HG03354 (cell line): ENCODE results near the gene CYS1.
A peak's percentile ranks its signal among the peaks of the same experiment; 100 is the strongest.
"Not testable (repeated sequence)": the region's sequence is repeated elsewhere in the genome, so short reads cannot be mapped to it uniquely, and the experiment has no call there.

Experiments
- ATAC-seq: cut with Tn5 transposase; IDR thresholded peaks from one replicate; pipeline ENCODE4 v1.9.1; 2021; ENCODE audit warnings: mild to moderate bottlenecking; ENCODE audit not compliant: unreplicated experiment, poor library complexity, severe bottlenecking

Gene CYS1

DNA sequence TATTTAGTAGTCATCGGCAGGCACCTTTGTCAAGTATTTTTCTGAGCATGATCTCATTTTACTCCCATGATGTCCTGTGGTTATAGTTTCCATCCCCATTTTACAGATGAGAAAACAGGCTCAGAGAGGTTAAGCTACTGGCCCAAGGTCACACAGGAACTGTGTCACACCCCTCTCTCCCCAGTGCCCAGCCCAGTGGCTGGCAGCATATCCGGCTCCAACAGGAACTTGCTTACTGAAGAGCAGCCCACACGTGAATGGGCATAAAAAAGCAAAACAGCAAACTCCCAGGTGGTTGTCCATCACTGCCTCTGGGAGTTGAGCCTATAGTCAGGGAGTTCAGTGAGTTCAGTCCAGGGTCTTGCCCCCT is 45.2 kb downstream of the CYS1 start:
- no peak for ATAC-seq

DNA sequence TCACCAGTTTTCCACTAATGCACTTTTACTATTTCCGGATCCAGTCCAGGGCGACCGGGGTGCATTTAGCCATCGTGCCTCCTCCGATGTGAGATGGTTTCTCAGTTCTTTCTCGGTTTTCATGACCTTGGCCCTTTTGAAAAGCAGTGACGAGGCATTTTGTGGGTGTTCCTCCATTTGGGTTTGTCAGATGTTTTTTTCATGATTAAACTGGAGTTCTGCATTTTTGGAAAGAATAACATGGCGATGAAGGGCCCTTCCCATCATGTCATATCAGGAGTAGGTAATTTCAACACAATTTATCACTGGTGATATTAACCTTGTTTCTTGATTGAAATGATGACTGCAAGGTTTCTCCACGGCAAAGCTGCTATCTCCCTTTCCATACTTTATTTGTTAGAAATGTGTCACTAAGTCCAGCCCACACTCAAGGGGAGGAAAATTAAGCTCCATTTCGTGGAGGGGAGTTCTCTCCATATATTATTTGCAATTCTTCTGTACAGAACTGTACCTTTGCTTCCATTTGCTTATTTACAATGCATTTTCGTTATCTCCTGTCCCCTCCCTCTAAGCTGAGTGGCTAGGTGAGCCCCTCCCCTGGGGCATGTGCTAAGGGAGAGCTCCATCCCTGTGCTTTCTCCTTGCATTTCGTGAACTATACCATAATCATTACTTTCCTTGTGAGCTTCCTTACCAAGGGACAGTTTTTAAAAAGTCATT is 45.7 kb downstream of the CYS1 start:
- ATAC-seq: no peak

- ATAC-seq: no peak
These were observed 46.8 kb downstream of the CYS1 start for GRCh38 chr2:10033251-10034006.

DNA sequence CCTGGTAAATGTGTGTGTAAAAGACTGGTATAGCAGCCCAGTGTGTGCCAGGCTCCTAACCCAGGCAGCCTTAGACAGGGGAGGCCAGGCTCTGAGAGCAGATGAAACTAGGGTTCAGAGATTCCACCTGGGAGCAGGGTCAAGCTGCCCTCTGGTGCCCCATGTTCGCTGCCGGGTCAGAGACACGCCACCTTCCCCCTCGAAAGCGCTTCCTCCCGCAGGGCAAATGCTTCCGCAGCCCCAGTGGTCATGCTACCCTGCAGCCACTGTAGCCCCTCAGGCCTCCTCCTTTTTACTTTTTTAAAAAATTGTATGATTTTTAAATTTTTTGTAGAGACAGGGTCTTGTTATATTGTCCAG is 47.5 kb downstream of the CYS1 start:
- no peak for ATAC-seq

DNA sequence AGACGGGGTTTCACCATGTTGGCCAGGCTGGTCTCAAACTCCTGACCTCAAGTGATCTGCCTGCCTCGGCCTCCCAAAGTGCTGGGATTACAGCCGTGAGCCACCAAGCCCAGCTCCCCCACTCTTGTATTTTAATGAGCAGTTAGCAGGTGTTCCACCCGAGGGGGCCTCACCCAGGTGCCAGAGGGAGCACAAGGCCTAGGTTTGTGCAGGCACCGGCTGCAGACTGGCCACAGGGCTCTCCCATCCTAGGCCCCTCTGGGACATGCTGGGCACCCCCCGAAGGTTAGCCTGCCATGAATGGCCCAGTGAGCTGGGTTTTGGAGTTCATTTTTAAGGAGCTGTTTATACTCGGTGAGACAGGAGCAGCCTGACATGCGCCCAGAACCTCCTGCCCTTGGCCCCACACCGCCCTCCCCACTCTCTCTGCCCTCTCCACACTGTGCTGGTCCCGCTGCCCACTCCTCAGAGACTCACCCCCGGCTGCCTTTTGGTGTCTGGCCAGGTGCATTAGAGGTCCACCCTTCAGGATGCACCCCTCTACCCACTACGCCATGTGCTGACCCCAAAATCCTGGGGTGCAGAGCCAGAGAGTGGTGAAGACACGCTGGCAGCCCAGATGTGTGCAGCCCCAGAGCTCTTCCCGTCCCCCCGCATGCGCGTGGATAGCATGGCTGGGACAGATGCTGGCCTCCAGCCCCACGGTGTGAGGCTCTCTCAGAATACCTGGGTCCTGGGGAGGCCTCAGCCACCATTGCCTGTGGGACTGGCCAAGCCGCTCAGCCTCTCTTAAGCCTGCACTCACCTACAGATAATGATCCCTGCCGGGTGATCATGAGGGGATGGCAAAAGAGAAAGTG is 48.1 kb downstream of the CYS1 start:
- ATAC-seq: no peak

DNA sequence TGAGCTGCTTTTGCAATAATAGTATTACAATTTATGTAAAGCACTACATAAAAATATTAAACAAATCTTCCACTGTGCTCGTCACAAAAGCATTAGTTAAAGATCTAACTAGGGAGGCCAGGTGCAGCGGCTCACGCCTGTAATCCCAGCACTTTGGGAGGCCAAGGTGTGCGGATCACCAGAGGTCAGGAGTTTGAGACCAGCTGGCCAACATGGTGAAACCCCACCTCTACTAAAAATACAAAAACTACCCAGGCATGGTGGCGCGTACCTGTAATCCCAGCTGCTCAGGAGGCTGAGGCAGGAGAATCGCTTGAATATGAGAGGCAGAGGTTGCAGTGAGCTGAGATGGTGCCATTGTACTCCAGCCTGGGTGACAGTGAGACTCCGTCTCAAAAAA is 49.4 kb downstream of the CYS1 start:
- ATAC-seq: not testable (repeated sequence)

GRCh38 chr2:10030311-10030736 is 49.9 kb downstream of the CYS1 start:
- ATAC-seq: no peak

DNA sequence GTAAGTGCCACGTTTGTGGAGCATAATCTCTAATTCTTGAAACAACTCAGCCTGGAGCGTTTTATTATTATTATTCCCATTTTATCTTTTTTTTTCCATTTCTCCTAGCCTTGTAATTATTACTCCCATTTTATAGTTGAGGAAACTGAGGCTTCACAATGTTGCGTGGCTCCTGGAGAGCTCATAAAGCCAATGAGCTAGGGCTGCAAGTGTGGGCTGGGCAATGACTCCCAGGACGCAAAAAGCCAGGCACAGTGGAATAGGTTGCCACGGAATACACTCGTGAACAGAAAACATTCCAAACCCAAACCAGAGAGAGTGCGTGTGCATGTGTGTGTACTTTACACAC is 50.4 kb downstream of the CYS1 start:
- ATAC-seq: no peak

DNA sequence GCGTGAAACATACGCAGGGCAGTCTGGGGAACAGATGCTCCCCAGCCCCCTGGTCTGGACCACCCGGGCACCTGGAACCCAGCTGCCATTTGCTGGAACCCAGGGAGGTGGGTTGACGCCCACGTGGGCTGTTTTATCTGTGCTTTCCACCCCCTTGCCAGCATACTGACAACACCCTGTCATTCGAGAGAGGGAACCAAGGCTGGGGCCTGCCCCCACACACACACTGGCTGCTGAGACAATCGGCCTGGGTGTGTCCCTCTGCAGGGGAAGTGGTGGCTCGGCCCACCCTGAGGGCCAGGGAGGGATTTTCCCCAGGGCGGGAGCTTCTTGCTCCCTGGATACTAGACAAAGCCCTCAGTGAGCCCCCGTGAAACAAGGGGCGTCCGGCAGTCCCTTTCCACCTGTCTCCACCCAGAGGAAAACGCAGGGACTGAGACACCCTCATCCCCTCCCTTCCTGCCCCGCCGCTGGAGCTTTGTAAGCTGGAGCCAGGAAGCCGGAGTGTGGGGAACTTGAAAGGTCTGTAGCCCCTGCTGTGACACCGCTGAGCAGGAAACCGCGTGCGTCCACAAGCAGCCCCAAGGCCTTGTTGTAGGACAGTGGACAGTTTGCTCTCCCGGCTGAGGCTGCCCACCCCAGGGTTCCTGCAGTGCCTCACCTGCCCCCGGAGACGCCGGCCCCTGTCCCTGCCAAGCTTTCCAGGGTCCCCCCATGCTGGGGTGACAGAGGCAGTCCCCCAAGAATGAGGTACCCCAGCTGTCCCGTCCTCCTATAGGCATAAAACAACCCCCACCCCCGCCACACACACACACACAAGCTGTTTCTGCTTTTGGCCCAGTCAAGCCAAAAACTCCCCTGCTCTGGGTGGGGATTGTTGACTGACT is 51.0 kb downstream of the CYS1 start:
- ATAC-seq: peak; percentile 78

DNA sequence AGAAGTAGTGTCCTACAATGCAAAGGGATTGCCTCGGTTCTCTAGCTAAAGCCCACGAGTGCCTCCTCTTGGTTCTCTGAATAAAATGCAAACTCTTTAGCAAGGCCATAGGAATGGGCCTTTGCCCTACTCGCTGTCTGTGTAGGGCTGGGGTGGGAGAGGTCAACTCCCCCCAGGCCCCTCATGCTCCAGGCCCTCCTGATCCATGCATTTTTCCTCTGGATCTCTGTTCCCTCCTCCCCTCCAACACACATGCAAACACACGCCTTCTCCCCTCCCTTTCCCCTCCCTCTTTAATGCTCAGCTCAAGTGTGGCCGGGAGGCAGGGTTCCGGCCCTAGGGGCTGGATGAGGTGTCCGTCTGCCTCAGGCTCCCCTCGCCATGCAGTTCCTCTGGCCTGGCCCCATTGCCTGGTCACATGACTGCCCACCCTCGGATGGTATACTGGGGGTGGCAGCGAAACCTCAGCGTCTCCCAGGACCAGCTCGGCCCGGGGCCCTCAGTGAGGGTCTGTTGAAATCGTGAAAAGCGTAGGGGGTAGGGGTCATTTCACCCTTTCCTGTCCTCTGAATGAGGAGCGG is 51.7 kb downstream of the CYS1 start:
- no peak for ATAC-seq

- no peak for ATAC-seq
These were observed 52.4 kb downstream of the CYS1 start for GRCh38 chr2:10027660-10028330.

DNA sequence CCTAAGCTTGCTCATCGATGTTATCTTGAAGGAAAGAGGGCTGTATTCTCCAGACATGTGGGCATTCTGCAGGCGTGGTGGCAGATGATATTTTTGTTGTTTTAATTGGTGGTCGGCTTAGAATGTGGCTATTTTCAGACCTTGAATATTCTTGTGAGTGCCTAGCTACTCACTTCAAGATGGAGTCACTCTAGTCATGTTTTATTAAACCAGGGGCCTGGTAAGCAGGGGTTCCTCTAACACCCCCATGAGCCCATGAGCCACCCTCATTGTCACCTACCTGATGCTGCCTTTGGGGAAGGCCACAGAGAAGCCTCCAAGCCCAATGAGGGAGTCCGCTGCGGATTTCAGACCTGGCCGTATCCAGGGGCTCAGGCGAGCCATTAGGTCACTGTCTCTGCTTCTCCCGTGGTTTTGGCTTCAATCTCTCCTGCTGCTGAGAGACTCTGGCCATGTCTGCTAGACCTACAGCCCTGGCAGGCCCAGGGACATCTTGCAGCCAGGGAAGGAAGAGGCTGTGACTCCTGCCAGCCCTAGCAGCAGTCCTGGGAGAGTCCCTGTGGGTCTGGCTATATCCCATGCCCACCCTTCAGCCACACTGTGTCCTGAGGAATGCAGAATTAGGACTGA is 53.2 kb downstream of the CYS1 start:
- no peak for ATAC-seq

- no peak for ATAC-seq
These were observed 57.1 kb downstream of the CYS1 start for GRCh38 chr2:10022966-10023662.

- ATAC-seq: no peak
These were observed 57.8 kb downstream of the CYS1 start for GRCh38 chr2:10022445-10022844.

GRCh38 chr2:10022041-10022421 is 58.2 kb downstream of the CYS1 start:
- no peak for ATAC-seq

GRCh38 chr2:10019602-10020400 is 60.4 kb downstream of the CYS1 start:
- ATAC-seq: no peak

DNA sequence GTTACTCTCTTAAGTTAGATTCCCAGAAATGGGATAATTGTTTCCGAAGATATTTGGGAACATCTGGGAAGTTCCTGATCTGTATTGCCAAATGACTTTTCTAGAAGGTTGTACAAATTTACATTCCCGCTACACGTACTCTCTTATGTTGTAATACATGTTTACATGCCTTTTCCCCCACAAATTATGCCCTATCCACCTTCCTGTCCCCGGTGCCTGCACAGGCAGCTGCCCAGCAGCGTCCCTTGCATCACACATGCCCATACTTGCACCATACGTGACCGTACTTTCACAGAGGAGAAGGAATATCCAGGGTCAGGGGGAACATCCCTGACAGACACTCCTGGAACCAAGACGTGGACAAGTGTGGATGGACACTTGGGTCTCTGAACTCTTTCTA is 61.0 kb downstream of the CYS1 start:
- no peak for ATAC-seq
